Stimulated activated CD8-positive, alpha-beta memory T cell treated with anti-CD3 and anti-CD28 coated beads, Interleukin-4, amount 100 ng/mL, for 1 hour (primary cell): ENCODE measurements around the gene EXOC5.
A peak's percentile ranks its signal among the peaks of the same experiment; 100 is the strongest.

ENCODE experiments used
- DNase-seq, 2 donors: peaks; one replicate each; pipeline ENCODE4 v3.0.0-alpha.2; 2020; ENCODE audit warnings: low read depth in 2 of 2, low spot score in 1 of 2

EXOC5 gene

DNA sequence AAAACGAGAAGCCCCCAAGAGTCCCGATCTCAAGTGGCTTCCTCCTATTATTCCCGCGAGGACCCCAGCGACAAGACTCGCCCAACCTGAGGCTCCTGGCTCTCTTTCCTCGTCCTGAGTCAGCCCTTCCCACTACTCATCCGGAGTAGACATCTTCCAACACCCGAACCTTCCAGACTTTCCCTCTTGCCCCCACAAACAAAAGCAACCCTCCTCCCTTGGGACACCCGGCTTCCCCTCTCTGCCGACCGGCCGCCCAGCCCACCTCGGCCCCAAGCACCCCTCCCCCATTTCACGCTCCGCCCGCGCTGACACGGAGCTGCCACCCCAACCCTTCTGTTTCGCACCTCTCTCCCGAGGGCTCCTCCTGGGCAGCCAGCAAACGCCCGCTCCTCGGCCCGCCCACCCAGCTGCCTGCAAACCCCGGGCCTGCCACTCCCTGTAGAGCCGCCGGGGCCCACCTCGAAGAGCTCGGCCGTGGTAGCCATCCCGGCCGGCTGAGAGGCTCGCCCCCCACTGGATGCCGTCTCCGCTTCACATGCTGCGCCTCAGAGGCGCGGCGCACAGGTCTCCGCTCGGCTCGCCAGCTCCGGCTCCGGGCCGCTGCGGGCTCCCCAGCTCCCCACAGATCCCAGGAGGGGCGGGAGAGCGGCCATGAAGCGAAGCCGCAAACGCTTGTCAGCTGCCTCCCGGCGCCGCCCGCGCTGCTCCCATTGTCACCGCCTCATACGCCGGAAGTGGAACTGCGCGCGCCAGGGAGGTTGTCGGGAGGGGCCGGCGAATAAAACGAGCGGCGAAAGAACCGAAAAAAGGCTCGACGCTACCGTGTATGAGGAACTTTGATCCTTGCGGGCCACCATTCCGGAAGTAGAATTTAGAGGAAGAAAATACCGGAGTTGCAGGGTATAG lies at the start of gene EXOC5, which contains the start of gene AP5M1:
EXOC5 (minus strand) TSS at position 745 of the 909 bp plus-strand sequence; CDS start at position 488, 257 bp downstream.
AP5M1 (plus strand) TSS at position 811 of the 909 bp plus-strand sequence. CDS start 344 bp downstream, outside the sequence.
- DNase-seq, result peak; percentile 69 to 81

DNA sequence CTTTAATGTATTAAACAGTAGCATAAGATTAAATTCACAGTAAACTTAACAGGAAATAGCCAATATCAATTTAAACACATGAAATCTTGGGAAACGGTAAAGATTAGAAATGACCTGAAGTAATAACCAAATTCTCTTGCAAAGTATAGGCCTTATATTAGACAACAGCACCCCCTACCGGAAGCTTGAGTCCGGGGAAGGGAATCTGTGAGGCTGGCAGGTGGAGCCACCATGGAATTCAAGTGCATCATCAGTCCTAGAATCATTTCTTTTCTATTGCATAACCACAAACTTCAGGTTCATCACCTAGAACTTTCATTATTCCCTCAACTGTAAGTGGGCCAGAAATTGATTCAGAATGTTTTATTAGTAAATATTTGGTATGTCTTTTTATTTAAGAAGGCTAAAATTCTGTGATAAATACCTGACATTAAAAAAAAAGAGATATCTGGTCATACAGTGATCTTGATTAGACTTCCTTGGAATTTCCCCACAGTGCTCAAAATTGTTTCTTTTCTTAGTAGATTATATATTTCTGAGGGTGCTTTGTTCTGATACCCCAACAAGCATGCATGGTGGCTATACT lies 48.6 kb upstream of the EXOC5 start:
- peak; percentile 43 to 45 for DNase-seq

- no peak for DNase-seq
Observed at GRCh38 chr14:57314396-57315089, 45.8 kb upstream of the EXOC5 start.

- DNase-seq, result no peak
Observed at GRCh38 chr14:57302883-57303282, 34.2 kb upstream of the EXOC5 start.

GRCh38 chr14:57299511-57299910 lies 30.8 kb upstream of the EXOC5 start:
- no peak for DNase-seq

- no peak for DNase-seq
Observed at GRCh38 chr14:57297852-57298251, 29.1 kb upstream of the EXOC5 start.

DNA sequence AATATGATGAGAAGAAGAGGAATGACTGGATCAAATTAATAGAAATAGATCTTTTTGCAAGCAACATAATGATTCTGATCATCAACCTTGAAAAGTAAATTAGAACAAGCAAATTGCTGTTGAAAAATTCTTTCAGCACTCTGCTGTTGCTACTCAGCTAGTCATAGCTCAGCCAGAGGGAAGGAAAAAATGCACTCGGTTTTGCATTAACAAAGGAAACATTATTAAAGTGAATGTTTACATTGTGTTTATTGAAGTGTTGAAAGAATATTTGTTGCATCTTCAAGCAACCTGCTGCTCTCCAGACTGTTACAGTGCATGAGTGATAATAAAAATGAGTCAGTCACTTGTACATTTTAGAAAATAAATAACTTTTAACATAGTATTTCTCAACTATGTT lies 26.5 kb upstream of the EXOC5 start:
- no peak for DNase-seq

- no peak for DNase-seq
Observed at GRCh38 chr14:57293866-57294837, 25.4 kb upstream of the EXOC5 start.

- no peak for DNase-seq
Observed at GRCh38 chr14:57291692-57292647, 23.3 kb upstream of the EXOC5 start.

DNA sequence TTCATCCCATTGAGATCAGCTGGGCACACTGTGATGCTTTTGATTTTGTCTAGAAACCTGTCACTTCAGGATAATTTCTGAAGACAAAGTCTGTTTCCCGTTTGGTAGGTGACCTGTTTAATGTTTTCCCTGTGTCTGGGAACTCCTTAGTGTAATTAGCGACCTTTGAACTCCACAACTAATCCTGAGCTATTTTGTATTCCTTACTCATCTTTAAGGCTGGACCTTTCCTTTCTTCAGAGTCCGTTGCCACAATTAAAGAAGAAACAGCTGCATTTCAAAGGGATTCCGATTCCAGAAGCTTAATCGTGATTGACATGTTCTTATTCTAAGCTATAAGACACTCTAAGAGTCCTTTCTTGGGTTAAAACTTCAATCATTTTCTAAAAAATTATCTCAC lies 22.0 kb upstream of the EXOC5 start:
- no peak for DNase-seq

DNA sequence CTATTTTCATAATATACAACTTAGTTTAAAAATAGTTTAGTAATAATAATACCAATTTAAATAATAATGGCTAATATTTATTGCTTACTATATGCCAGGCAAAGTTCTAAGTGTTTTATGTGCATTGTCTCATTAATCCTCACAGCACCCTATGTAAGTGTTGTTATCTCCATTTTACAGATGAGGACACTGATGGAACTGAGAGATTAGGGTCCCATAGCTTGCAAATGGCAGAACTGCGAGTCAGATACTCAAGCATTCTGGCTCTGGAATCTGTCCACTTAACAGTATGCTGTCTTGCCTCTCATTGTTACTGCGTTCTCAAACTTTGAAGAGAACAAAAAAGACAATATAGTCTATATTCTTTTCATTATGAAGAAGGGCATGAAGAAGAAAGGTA lies 19.0 kb upstream of the EXOC5 start:
- DNase-seq, result no peak

DNA sequence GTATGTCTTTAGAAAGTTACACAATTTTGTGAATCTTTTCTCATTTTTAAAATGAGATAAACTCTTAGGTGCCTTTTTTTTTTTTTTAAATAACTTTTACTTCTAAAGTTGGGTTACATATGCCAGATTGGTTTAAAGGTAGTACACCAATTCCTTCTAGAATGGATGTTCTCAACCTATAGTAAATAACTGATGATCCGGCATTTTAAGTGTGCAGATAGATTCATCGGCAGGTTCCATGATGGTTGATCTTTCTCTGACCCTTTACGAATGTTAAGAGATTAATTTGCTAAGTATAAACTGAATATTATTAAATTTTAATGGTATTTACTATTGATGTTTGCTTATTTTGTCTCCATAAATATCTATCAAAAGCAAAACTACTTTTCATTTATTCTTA lies 8.4 kb upstream of the EXOC5 start:
- DNase-seq, result no peak

- DNase-seq, result no peak
Observed at GRCh38 chr14:57275023-57275664, 6.4 kb upstream of the EXOC5 start.

DNA sequence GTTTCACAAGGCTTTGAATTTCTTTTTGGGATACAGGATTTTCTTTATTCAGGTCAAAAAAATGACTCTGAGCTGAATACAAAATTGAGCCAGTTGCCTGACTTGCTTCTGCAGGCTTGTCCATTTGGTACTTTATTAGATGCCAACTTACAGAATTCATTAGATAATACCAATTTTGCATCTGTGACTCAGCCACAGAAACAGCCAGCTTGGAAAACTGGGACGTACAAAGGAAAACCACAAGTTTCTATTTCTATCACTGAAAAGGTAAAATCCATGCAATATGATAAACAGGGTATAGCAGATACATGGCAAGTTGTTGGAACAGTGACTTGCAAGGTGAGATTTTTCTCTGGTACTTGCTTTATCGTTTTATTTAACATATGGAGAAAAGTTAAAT lies 5.8 kb upstream of the EXOC5 start:
- no peak for DNase-seq

DNA sequence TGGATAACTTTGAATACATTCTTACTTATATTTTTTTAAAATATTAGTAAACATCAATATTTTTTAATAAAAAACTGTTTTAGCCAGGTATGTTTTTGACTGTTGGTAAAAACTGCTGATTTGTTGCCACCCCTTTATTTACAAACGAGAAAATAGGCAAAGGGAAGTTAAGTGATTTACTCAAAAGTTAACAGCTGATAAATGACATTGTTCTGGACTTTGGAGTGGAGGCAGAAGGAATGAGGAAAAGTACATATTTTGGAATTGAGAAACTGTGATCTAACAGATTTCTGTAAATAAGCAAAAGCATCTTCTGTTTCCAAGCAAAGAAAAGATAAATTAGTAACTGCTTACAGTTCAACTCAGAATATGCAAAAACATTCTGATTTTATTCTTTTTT lies 4.5 kb upstream of the EXOC5 start:
- DNase-seq, result no peak

GRCh38 chr14:57266065-57266464 lies 2.6 kb downstream of the EXOC5 start:
- no peak for DNase-seq

GRCh38 chr14:57262117-57262516 lies 6.6 kb downstream of the EXOC5 start:
- DNase-seq, result no peak

DNA sequence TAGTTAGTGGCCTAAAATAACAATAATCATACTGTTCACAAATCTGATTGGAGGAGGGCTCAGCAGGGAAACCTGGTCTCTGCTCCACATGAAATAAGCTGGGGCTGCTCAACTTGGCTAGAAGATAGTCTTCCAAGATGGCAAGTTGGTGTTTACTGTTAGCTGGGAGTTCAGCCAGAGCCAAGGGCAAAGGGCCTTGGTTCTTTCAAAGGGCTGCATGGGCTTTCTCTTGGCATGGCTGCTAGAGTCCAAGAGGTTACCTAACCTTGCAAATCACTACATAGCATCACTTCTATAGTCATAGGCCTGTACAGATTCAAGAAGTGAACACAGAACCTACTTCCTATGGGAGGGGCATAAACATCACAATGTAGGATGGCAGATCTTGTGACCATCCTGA lies 7.1 kb downstream of the EXOC5 start:
- DNase-seq, result no peak

DNA sequence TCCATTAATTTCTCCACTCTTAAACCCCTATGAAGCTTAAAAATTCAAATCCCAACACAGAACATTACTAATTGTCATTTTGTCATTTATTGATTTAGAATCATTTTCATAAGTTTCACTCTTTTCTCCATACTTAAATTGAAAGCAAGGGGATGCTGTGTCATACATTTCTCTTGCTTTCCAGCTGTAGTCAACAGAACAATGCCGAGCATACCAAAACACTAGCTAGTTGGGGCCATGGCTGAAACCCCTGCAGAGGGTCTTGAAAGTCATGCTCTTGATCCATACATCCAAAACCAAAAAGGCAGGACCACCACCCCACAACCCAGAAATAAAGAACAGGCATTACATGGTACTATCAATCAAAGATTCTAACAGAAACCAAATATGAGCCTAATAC lies 9.0 kb downstream of the EXOC5 start:
- DNase-seq, result no peak
